Left lung (tissue), 10 donors: Measurements from ENCODE around the gene RALBP1. TPM values are rescaled to one million over a fixed set of nuclear protein-coding genes. Genes with fewer than 3 reads are reported as not detected.

Source experiments
- ATAC-seq: fragments of 200-7000 bp; cut with Tn5 transposase; one replicate; pipeline ENCODE4 v1.9.1; 2020; ENCODE audit warnings: moderate library complexity
- DNase-seq, 4 donors: peaks; one replicate each; pipeline ENCODE4 v3.0.0-alpha.2; 2013 to 2020
- H3K27ac ChIP-seq, 2 donors: fragments of 200-600 bp; sonication (generic) in 1 of 2; one replicate each; pipeline versions ENCODE4 v1.5.0 to v1.8.0; 2020 to 2021
- H3K27me3 ChIP-seq, 2 donors: fragments of 200-600 bp; sonication (generic) in 1 of 2; one replicate each; pipeline versions ENCODE4 v1.5.0 to v1.8.0; 2020 to 2021
- H3K36me3 ChIP-seq, 2 donors: fragments of 200-600 bp; sonication (generic) in 1 of 2; one replicate each; pipeline versions ENCODE4 v1.5.0 to v1.8.0; 2020 to 2021
- H3K4me1 ChIP-seq, 2 donors: fragments of 200-600 bp; one replicate each; pipeline ENCODE4 v1.8.0; 2021
- H3K4me3 ChIP-seq, 2 donors: fragments of 200-600 bp; sonication (generic) in 1 of 2; one replicate each; pipeline versions ENCODE4 v1.5.0 to v1.8.0; 2020 to 2021; ENCODE audit warnings: mild to moderate bottlenecking in 1 of 2
- H3K9me3 ChIP-seq, 2 donors: fragments of 200-600 bp; sonication (generic) in 1 of 2; one replicate each; pipeline versions ENCODE4 v1.5.0 to v1.8.0; 2020 to 2021
- CTCF ChIP-seq, 2 donors: fragments of 200-600 bp; sonication (generic) in 1 of 2; IDR thresholded peaks; one replicate each; pipeline versions ENCODE4 v1.5.0 to v1.8.0; 2021; ENCODE audit warnings: antibody characterized with exemption in 2 of 2
- intact Hi-C, 2 donors: fragments of 100-400 bp; cut with DNase I; formaldehyde crosslinking; loops; one replicate each; pipeline versions ENCODE4 v1.11.2 to v1.14.2; 2022
- polyA plus RNA-seq, 6 donors: library from polyadenylated mRNA; unstranded; fragments of 120-200 nt; gene quantifications; one replicate each; pipeline ENCODE4 v1.2.1, GENCODE V29; 2013; ENCODE audit not compliant: insufficient read length in 6 of 6
- total RNA-seq, 2 donors: library from RNA; stranded (reverse); fragmentation: NEBNext Ultra II Directional; extraction: Animal tissue kit (Norgen Biotek cat#: 25700); gene quantifications; one replicate each; pipeline ENCODE4 v1.2.1, GENCODE V29; 2021
- donor health status: DM: no; HTN: yes; CAD: no.
- donor health status: DM: no; HTN: no; CAD: no.

RALBP1 gene
- total and polyA plus RNA-seq, 8 donors = 46.5 to 53.0 (median 49.9) TPM

- TF ChIP-seq CTCF (IDR thresholded peaks at IDR 0.05) = no peak
Measured at GRCh38 chr18:9513971-9514512, 38.7 kb downstream of the RALBP1 start.

GRCh38 chr18:9516437-9517064 lies 41.2 kb downstream of the RALBP1 start:
- H3K4me3 ChIP-seq = no peak overlapping the region
- DNase-seq (peak in 2 of 4 donors; percentile 36 to 39), ATAC-seq (peak; percentile 86)
- H3K27me3 ChIP-seq = no peaks in the 10 kb centered on the region
- peaks cover 0 to 4% of the 10 kb centered on the region in 2 donors for H3K4me1 ChIP-seq
- H3K9me3 ChIP-seq = no peaks in the 10 kb centered on the region
- intact Hi-C loops = no loop called here
- peaks cover 0 to 21% of the 10 kb centered on the region in 2 donors for H3K36me3 ChIP-seq
- H3K27ac ChIP-seq = no peak overlapping the region
- peak; percentile 79 to 85 for TF ChIP-seq CTCF (IDR thresholded peaks at IDR 0.05)

More at GRCh38 chr18:9513971-9514512, 38.7 kb downstream of the RALBP1 start:
- intact Hi-C loops = no loop called here
- Histone ChIP-seq H3K9me3 (no peaks in the 10 kb centered on the region), H3K27me3 (no peaks in the 10 kb centered on the region), H3K27ac (no peak overlapping the region), H3K4me1 (peaks cover 0 to 4% of the 10 kb centered on the region in 2 donors), H3K4me3 (no peak overlapping the region), H3K36me3 (peaks cover 0 to 21% of the 10 kb centered on the region in 2 donors)
- peak; percentile 45 for ATAC-seq
- no peak for DNase-seq

- H3K9me3 ChIP-seq = no peaks in the 10 kb centered on the region
- intact Hi-C loops = no loop called here
- DNase-seq (no peak), ATAC-seq (no peak)
- H3K4me3 ChIP-seq = no peak overlapping the region
- H3K4me1 ChIP-seq = peaks cover 0 to 4% of the 10 kb centered on the region in 2 donors
- no peak for TF ChIP-seq CTCF (IDR thresholded peaks at IDR 0.05)
- no peaks in the 10 kb centered on the region for H3K27me3 ChIP-seq
- H3K27ac ChIP-seq = no peak overlapping the region
- H3K36me3 ChIP-seq = peaks cover 0 to 30% of the 10 kb centered on the region in 2 donors
Measured at GRCh38 chr18:9517869-9518268, 42.6 kb downstream of the RALBP1 start.

- no peak overlapping the region for H3K4me3 ChIP-seq
- intact Hi-C loops = no loop called here
- peaks cover 0 to 29% of the 10 kb centered on the region in 2 donors for H3K36me3 ChIP-seq
- peak; percentile 24 for ATAC-seq
- no peak for TF ChIP-seq CTCF (IDR thresholded peaks at IDR 0.05)
- H3K4me1 ChIP-seq = peaks cover 0 to 4% of the 10 kb centered on the region in 2 donors
- H3K27ac ChIP-seq = no peak overlapping the region
- DNase-seq = no peak
- no peaks in the 10 kb centered on the region for H3K27me3 ChIP-seq
- no peaks in the 10 kb centered on the region for H3K9me3 ChIP-seq
Measured at GRCh38 chr18:9519399-9519798, 44.1 kb downstream of the RALBP1 start.

- Histone ChIP-seq H3K27me3 (no peaks in the 10 kb centered on the region), H3K9me3 (no peaks in the 10 kb centered on the region), H3K4me1 (peaks cover 0 to 4% of the 10 kb centered on the region in 2 donors), H3K36me3 (peaks cover 0 to 39% of the 10 kb centered on the region in 2 donors), H3K4me3 (no peak overlapping the region), H3K27ac (no peak overlapping the region)
- ATAC-seq = no peak
- peak in 1 of 4 donors; percentile 10 for DNase-seq
- intact Hi-C loops = no loop called here
- no peak for TF ChIP-seq CTCF (IDR thresholded peaks at IDR 0.05)
Measured at GRCh38 chr18:9520666-9521065, 45.4 kb downstream of the RALBP1 start.
